SU-DHL-6 (cell line): Measurements from ENCODE around the gene CACNG3.

Experiments
- CTCF ChIP-seq: fragments of 200-600 bp; sonication (generic); IDR thresholded peaks from one replicate; pipeline ENCODE4 v1.5.1; 2017; ENCODE audit warnings: antibody characterized with exemption, mild to moderate bottlenecking, low read length, moderate library complexity; ENCODE audit not compliant: insufficient read depth, poor library complexity, severe bottlenecking
- EZH2phosphoT487 ChIP-seq: fragments of 200-600 bp; sonication (generic), shearing (Covaris generic); conservative IDR thresholded peaks from 2 replicates; pipeline ENCODE4 v1.6.1; 2018; ENCODE audit warnings: mild to moderate bottlenecking, antibody characterized with exemption, low read length, moderate library complexity, mixed read lengths

- TF ChIP-seq CTCF: no peak
- no peak for TF ChIP-seq EZH2phosphoT487
These were observed 26.0 kb downstream of the CACNG3 start for GRCh38 chr16:24282141-24282540.
